H9 (cell line): ENCODE results near the gene YPEL3. TPM values are rescaled to one million over a fixed set of nuclear protein-coding genes. Genes with fewer than 3 reads are reported as not detected.
A peak's percentile ranks its signal among the peaks of the same experiment; 100 is the strongest.

Experiments
- DNase-seq: peaks from one replicate; pipeline ENCODE4 v3.0.0-alpha.2; 2017
- H2AFZ ChIP-seq: one replicate; pipeline ENCODE4 v1.6.1; 2013; ENCODE audit warnings: mild to moderate bottlenecking, low read length, control low read depth, moderate library complexity
- H2AK5ac ChIP-seq: 2 replicates; pipeline ENCODE4 v1.6.1; 2013; ENCODE audit warnings: low read length, control low read depth, mixed read lengths; ENCODE audit not compliant: insufficient read length
- H2BK120ac ChIP-seq: one replicate; pipeline ENCODE4 v1.6.1; 2013; ENCODE audit warnings: low read depth, mild to moderate bottlenecking, low read length, control low read depth, inconsistent platforms; ENCODE audit not compliant: poor library complexity, severe bottlenecking
- H2BK12ac ChIP-seq: 2 replicates; pipeline ENCODE4 v1.6.1; 2013; ENCODE audit warnings: low read length, control low read depth, mixed read lengths, low read depth; ENCODE audit not compliant: insufficient read length
- H2BK15ac ChIP-seq: 2 replicates; pipeline ENCODE4 v1.6.1; 2013; ENCODE audit warnings: low read depth, low read length, control low read depth
- H2BK20ac ChIP-seq: one replicate; pipeline ENCODE4 v1.6.1; 2013; ENCODE audit warnings: low read depth, mild to moderate bottlenecking, low read length, control low read depth, inconsistent platforms; ENCODE audit not compliant: poor library complexity, severe bottlenecking
- H2BK5ac ChIP-seq: 2 replicates; pipeline ENCODE4 v1.6.1; 2013; ENCODE audit warnings: low read length, control low read depth, mixed read lengths; ENCODE audit not compliant: insufficient read length
- H3K14ac ChIP-seq: 2 replicates; pipeline ENCODE4 v1.6.1; 2013; ENCODE audit warnings: low read length, control low read depth; ENCODE audit not compliant: insufficient read depth
- H3K18ac ChIP-seq: 2 replicates; pipeline ENCODE4 v1.6.1; 2013; ENCODE audit warnings: low read depth, mild to moderate bottlenecking, mixed read lengths, low read length, control low read depth; ENCODE audit not compliant: insufficient read length
- H3K23ac ChIP-seq: 2 replicates; pipeline ENCODE4 v1.6.1; 2013; ENCODE audit warnings: low read length, control low read depth, mixed read lengths, low read depth; ENCODE audit not compliant: insufficient read length
- H3K23me2 ChIP-seq: 2 replicates; pipeline ENCODE4 v1.6.1; 2013; ENCODE audit warnings: low read depth, mild to moderate bottlenecking, mixed read lengths, low read length, control low read depth; ENCODE audit not compliant: insufficient read length, poor library complexity, severe bottlenecking
- H3K27ac ChIP-seq: 2 replicates; pipeline ENCODE4 v1.5.1; 2013; ENCODE audit warnings: low read length, control low read depth, mixed read lengths, low read depth; ENCODE audit not compliant: insufficient read length
- H3K27me3 ChIP-seq: 2 replicates; pipeline ENCODE4 v1.6.1; 2013; ENCODE audit warnings: low read length, control low read depth, inconsistent platforms; ENCODE audit not compliant: insufficient read depth
- H3K4ac ChIP-seq: 2 replicates; pipeline ENCODE4 v1.6.1; 2013; ENCODE audit warnings: low read depth, mild to moderate bottlenecking, control low read depth, inconsistent platforms, low read length, moderate library complexity
- H3K4me1 ChIP-seq: 2 replicates; pipeline ENCODE4 v1.6.1; 2013; ENCODE audit warnings: low read length, control low read depth, inconsistent platforms; ENCODE audit not compliant: insufficient read depth
- H3K4me2 ChIP-seq: 2 replicates; pipeline ENCODE4 v1.6.1; 2013; ENCODE audit warnings: low read length, control low read depth, mixed read lengths; ENCODE audit not compliant: insufficient read length, insufficient read depth
- H3K56ac ChIP-seq: 2 replicates; pipeline ENCODE4 v1.6.1; 2013; ENCODE audit warnings: low read depth, mild to moderate bottlenecking, mixed read lengths, low read length, control low read depth; ENCODE audit not compliant: insufficient read length
- H3K79me1 ChIP-seq: 2 replicates; pipeline ENCODE4 v1.6.1; 2013; ENCODE audit warnings: low read depth, mild to moderate bottlenecking, moderate library complexity, low read length, control low read depth, inconsistent platforms; ENCODE audit not compliant: insufficient read depth, poor library complexity, severe bottlenecking
- H3K79me2 ChIP-seq: 2 replicates; pipeline ENCODE4 v1.6.1; 2013; ENCODE audit warnings: low read length, control low read depth, inconsistent platforms; ENCODE audit not compliant: insufficient read depth
- H3K9ac ChIP-seq: 2 replicates; pipeline ENCODE4 v1.6.1; 2013; ENCODE audit warnings: low read length, control low read depth, mixed read lengths; ENCODE audit not compliant: insufficient read length; ENCODE audit errors: extremely low read depth
- H3K9me3 ChIP-seq: one replicate; pipeline ENCODE4 v1.6.1; 2013; ENCODE audit warnings: low read depth, low read length, inconsistent platforms; ENCODE audit not compliant: control insufficient read depth
- H3T11ph ChIP-seq: one replicate; pipeline ENCODE4 v1.6.1; 2013; ENCODE audit warnings: mild to moderate bottlenecking, low read length, control low read depth, inconsistent platforms
- H4K20me1 ChIP-seq: one replicate; pipeline ENCODE4 v1.6.1; 2013; ENCODE audit not compliant: control insufficient read depth, insufficient read length, insufficient read depth
- H4K5ac ChIP-seq: 2 replicates; pipeline ENCODE4 v1.6.1; 2013; ENCODE audit warnings: low read depth, mild to moderate bottlenecking, mixed read lengths, low read length, control low read depth; ENCODE audit not compliant: insufficient read length
- H4K8ac ChIP-seq: replicated peaks from 2 replicates; pipeline ENCODE4 v1.6.1; 2013; ENCODE audit warnings: low read length, control low read depth, mixed read lengths, low read depth; ENCODE audit not compliant: insufficient read length
- H4K91ac ChIP-seq: 2 replicates; pipeline ENCODE4 v1.6.1; 2013; ENCODE audit warnings: low read depth, mild to moderate bottlenecking, moderate library complexity, mixed read lengths, low read length, control low read depth; ENCODE audit not compliant: insufficient read length
- H3K27ac Mint-ChIP-seq, 3 experiments: 2 replicates in 2 of 3; 3 replicates in 1 of 3; pipeline ENCODE4 v1.8.0; 2020 to 2021; ENCODE audit warnings: mixed read lengths in 3 of 3, mild to moderate bottlenecking in 1 of 3, moderate library complexity in 1 of 3
- H3K27me3 Mint-ChIP-seq: 2 replicates; pipeline ENCODE4 v1.8.0; 2021; ENCODE audit warnings: low read depth, mild to moderate bottlenecking, moderate library complexity, mixed read lengths
- H3K36me3 Mint-ChIP-seq, 3 experiments: 2 replicates in 2 of 3; 3 replicates in 1 of 3; pipeline ENCODE4 v1.8.0; 2020 to 2021; ENCODE audit warnings: low read depth in 3 of 3, mixed read lengths in 3 of 3; ENCODE audit not compliant: insufficient read depth in 1 of 3
- H3K4me1 Mint-ChIP-seq, 2 experiments: 2 replicates each; pipeline ENCODE4 v1.8.0; 2020; ENCODE audit warnings: mixed read lengths in 2 of 2
- H3K4me3 Mint-ChIP-seq, 2 experiments: 2 replicates in 1 of 2; 3 replicates in 1 of 2; pipeline ENCODE4 v1.8.0; 2020 to 2021; ENCODE audit warnings: mild to moderate bottlenecking in 2 of 2, mixed read lengths in 2 of 2, moderate library complexity in 1 of 2
- H3K9me3 Mint-ChIP-seq, 2 experiments: 2 replicates in 1 of 2; 3 replicates in 1 of 2; pipeline ENCODE4 v1.8.0; 2020; ENCODE audit warnings: mild to moderate bottlenecking in 2 of 2, mixed read lengths in 2 of 2, moderate library complexity in 1 of 2
- CTCF ChIP-seq: fragments of 200-600 bp; sonication (generic); conservative IDR thresholded peaks from 3 replicates; pipeline ENCODE4 v1.8.0; 2021; ENCODE audit warnings: antibody characterized with exemption, mild to moderate bottlenecking
- WGBS: extraction: QIAGEN DNeasy Blood & Tissue Kit; methylation state at CpG from one replicate; pipeline ENCODE4 v1.1.7; 2013; ENCODE audit warnings: missing lambda C conversion rate, low lambda C conversion rate, mixed read lengths; ENCODE audit not compliant: insufficient read length; ENCODE audit errors: extremely low coverage; 5-methylcytosine and 5-hydroxymethylcytosine counted together
- total RNA-seq: library from RNA; stranded (reverse); gene quantifications from 2 replicates; pipeline ENCODE4 v1.2.1, GENCODE V29; 2021

The YPEL3 gene
- total RNA-seq, 1 experiment from 2014 or later, result 27.5 TPM

GRCh38 chr16:30113031-30113710 is 17.2 kb upstream of the YPEL3 start, which contains the start of gene GDPD3:
Gene GDPD3 (minus strand): TSS chr16:30113537. CDS start chr16:30113478, 59 bp downstream.
- Histone ChIP-seq H3K4ac (no peak within 1 kb of the TSS), H3K23me2 (no peaks in the 10 kb centered on the region), H3K79me2 (no peaks in the 10 kb centered on the region), H3K9me3 (no peaks in the 10 kb centered on the region), H2BK5ac (no peak within 1 kb of the TSS), H2BK15ac (no peak within 1 kb of the TSS), H4K20me1 (no peaks in the 10 kb centered on the region), H2AK5ac (no peak within 1 kb of the TSS), H2BK20ac (no peak within 1 kb of the TSS), H4K8ac (no peak within 1 kb of the TSS), H3K23ac (no peak within 1 kb of the TSS), H4K91ac (no peak within 1 kb of the TSS), H2AFZ (no peak within 1 kb of the TSS), H3K27ac (no peak within 1 kb of the TSS), H3K14ac (no peak within 1 kb of the TSS), H2BK12ac (no peak within 1 kb of the TSS), H3K27me3 (no peaks in the 10 kb centered on the region), H3K56ac (no peak within 1 kb of the TSS), H3K4me2 (no peak within 1 kb of the TSS), H3K4me1 (no peaks in the 10 kb centered on the region), H3K79me1 (no peaks in the 10 kb centered on the region), H3T11ph (no peak within 1 kb of the TSS), H3K9ac (no peak within 1 kb of the TSS), H3K18ac (no peak within 1 kb of the TSS), H2BK120ac (no peak within 1 kb of the TSS), H4K5ac (no peak within 1 kb of the TSS)
- Mint-ChIP-seq H3K27ac (peak within 1 kb of the TSS in 2 of 3 experiments; percentile 39 to 58; a peak in 2 of 7 replicates), H3K4me1 (peaks cover 2 to 5% of the 10 kb centered on the region in 2 experiments), H3K36me3 (peaks cover 0 to 19% (median 13%) of the 10 kb centered on the region in 3 experiments; a peak in 5 of 7 replicates), H3K4me3 (no peak within 1 kb of the TSS), H3K9me3 (no peaks in the 10 kb centered on the region), H3K27me3 (no peaks in the 10 kb centered on the region; the same call in 1 of the 2 replicates)
- no CpG with 5 or more reads among the region's 20 CpGs for WGBS
- TF ChIP-seq CTCF, result no peak
- peak; percentile 56 for DNase-seq
